NCI-H2107 treated with DMSO at 0.1 percent for 48 hours (cell line): ENCODE results near the gene RPL28.
A peak's percentile ranks its signal among the peaks of the same experiment; 100 is the strongest.

ENCODE experiments used
- DNase-seq: peaks from one replicate; lab custom pipeline; 2025; ENCODE audit not compliant: unreplicated experiment; lab: John Stamatoyannopoulos, UW

RPL28 gene

GRCh38 chr19:55353356-55353802 lies 32.4 kb upstream of the RPL28 start:
- no peak for DNase-seq

DNA sequence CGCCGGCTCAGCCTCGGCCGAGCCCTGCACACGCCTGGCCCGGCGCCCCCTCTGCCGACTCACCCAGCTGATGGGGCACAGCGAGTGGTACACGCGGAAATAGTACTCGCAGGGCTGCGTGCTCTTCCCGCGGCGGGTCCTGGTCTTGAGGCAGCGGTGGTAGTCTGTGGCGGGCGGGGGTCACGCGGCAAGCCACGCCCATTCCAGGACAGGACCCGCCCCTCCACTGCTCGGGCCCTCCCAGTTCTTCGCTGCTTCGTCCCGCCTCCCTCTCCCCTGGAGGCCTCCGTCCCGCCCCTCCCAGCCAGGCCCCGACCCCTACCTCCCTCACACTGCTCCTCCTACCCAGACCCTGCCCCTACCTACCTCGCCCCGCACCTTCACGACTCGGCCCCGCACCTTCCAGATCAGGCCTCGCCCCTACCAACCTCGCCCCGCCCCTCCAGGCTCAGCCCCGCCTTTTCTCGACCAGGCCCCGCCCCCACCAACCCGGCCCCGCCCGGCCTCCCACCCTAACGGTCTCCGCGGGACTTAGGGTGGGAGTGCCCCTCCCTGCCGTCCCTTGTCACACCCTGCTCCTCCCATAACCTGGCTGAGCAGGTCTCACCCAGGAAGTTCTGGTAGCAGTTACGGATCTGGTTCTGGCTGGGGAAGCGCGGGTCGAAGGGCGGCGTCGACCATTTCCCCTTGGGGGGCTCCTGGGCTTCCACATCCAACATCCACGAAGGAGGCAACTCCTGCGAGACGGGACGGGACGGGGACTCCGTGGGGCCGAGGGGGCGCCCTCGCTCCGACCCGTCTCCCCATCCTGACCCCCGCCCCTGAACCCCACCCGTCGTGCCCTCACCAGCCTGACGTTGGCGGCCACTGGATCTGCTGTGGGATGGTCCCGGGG lies 31.7 kb upstream of the RPL28 start:
- no peak for DNase-seq

GRCh38 chr19:55354698-55355212 lies 31.0 kb upstream of the RPL28 start, which contains the start of gene COX6B2:
Gene COX6B2 (minus strand): TSS chr19:55354719. CDS start chr19:55354521, 198 bp downstream.
- no peak for DNase-seq

DNA sequence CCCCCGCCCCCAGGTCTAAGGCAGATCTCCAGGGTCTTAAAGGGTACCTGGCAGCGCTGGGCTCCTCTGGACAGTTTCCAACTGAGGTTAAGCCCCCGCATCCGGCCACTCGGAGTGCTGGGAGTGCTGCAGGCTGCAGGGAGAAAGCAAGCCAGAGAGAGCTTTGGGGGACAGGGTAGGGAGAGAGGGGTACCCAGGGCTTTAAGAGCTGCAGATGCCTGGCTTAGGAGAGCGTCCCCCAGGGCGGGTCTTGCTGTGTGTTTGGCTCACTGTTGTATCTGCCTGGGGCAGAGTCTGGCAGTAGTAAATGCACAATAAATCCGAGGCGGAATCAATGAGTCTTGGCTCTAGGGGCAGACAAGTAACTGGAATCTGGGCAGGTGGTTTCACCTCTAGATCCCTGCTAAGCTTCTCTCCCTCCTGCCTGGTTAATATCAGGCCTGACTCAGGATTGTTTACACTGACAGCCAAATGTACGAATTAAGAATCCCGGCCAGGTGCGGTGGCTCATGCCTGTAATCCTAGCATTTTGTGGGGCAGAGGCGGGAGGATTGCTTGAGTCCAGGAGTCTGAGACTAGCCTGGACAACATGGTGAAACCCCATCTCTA lies 30.4 kb upstream of the RPL28 start:
- no peak for DNase-seq

- DNase-seq = no peak
Observed at GRCh38 chr19:55358493-55358892, 27.2 kb upstream of the RPL28 start.

- DNase-seq = peak; percentile 16
Observed at GRCh38 chr19:55358943-55359908, 26.5 kb upstream of the RPL28 start.

GRCh38 chr19:55360902-55361301 lies 24.8 kb upstream of the RPL28 start:
- DNase-seq = no peak

DNA sequence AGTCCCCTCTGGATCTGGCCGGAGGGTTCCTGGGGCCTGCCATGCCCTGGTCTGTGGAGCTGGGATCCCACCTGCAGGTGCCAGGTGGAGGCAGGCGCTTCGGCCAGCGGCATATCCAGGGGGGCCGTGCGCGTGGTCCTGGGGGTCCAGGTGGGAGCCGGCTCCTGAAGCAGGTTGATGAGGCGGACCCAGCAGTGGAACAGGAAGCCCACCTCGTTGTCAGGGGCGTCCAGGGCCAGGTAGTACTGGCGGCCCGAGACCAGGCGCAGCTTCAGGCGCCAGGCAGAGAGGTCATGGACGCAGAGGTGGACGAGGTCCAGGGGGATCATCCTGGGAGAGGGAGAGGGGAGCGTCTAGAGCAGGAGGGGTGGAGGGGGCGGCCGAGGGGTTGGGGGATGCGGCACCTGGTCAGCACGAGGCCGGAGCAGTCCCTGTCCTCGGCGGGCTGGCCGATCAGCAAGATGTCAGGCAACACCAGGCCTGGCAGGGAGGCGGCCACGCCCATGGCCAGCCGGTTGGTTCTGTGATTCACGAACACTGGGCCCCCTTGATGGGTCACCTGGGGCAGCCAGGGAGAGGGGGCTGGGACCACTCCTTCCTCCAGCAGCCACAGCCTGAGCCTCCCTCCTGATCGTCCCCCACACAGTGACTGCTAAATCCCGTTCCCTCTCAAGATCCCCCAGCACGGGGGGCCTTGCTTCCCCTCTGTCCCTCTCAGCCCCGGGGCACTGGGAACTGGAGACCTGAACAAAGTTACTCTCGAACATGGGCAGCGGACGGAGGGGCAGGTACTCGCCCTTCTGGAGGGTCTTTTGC lies 23.4 kb upstream of the RPL28 start:
- no peak for DNase-seq

DNA sequence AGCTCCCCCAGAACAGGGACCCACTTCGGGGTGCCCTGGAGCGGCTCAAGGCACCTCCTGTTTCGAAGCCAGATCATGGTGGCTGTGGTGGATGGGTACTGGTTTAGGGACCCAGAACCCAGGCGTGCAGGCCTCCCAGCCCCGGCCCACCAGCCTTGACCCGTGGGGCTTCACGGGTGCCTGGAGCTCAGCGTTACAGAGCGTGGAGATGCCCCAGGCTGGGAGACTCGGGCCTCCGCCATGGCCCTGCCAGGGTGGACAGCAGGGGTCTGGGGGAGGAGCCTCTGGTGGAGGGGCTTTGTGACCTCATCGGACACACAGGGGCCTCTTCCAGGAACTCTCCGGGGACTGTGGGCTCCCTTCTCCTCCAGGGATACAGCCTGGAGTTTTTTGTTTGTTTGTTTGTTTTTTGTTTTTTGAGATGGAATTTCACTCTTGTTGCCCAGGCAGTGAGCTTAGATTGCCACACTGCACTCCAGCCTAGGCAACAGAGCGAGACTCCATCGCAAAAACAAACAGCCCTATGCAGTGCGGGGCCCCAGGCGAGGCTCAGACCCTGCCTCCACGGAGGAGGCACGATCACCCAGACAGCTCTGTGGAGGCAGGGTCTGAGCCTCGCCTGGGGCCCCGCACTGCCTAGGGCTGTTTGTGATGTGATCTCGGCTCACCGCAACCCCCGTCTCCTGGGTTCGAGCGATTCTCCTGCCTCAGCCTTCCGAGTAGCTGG lies 22.6 kb upstream of the RPL28 start, which contains the start of gene GARIN5B:
Gene GARIN5B, minus strand, starts transcription at position 271 of the 727 bp plus-strand sequence. Its CDS starts 194 bp downstream, at position 77.
- no peak for DNase-seq

- no peak for DNase-seq
Observed at GRCh38 chr19:55365245-55365644, 20.5 kb upstream of the RPL28 start.

GRCh38 chr19:55365964-55366363 lies 19.8 kb upstream of the RPL28 start:
- DNase-seq = no peak

- DNase-seq = no peak
Observed at GRCh38 chr19:55366790-55367189, 18.9 kb upstream of the RPL28 start.

DNA sequence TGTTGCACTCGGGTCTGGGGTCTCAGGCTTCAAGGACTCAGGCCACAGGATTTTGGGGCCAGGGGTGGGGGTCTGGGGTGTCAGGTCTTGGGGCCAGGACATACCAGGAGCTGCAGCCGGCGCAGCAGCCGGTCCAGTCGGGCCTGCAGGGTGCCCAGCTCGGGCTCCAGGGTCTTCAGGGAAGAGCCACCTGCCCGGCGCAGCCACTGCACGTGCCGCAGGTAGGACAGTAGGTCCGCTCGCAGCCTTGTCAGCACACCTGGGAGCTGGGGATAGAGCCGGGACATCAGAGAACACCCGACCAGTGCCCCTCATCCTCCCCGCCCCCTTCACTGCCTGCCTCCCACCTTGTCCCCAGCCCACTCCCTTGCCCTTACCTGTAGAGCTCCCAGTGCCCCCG lies 17.6 kb upstream of the RPL28 start:
- DNase-seq = no peak

- no peak for DNase-seq
Observed at GRCh38 chr19:55368701-55369563, 16.8 kb upstream of the RPL28 start.

DNA sequence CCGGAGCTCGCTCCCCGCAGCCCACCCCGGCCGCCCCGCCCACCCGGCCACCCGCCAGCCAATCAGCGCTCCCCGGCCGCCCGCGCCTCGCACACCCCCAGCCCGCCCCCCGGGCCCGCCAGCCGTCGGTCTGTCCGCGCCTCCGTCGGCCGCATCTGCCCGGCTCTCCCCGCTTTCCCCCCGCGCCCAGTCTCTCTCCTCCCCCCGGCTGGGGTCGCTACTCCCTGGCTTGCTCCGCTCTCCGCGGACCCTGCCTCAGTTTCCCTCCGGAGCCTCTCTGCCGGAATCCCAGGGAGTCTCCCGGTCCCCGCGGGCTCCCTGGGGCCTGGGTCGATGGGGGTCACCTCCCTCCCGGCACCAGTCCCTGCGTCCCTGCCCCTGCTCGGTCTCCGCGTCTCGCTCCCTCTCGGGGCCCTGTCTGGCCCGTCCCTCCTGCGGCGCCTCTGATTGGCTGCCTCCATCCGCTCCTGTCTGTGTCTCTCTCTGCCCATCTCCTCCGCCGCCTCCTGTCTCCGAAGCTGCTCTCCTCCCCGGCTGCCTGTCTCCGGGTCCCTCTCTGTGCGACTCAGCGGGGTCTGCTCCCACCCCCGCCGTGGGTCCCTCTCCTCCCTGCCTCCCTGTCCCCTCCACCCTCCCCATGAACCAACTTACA lies 16.0 kb upstream of the RPL28 start:
- no peak for DNase-seq

- no peak for DNase-seq
Observed at GRCh38 chr19:55370305-55370988, 15.3 kb upstream of the RPL28 start, which contains the start of gene IL11. Gene IL11 (minus strand): TSS chr19:55370463. CDS start chr19:55370310, 153 bp downstream.
